HG03521 (cell line): ENCODE measurements around the gene MAML3.

Experiments
- ATAC-seq: cut with Tn5 transposase; IDR thresholded peaks from one replicate; pipeline ENCODE4 v1.9.1; 2021; ENCODE audit warnings: mild to moderate bottlenecking, moderate library complexity; ENCODE audit not compliant: unreplicated experiment

MAML3 gene

GRCh38 chr4:140080883-140081282 lies 73.1 kb downstream of the MAML3 start:
- no peak for ATAC-seq

- ATAC-seq, result no peak
Measured at GRCh38 chr4:140078366-140078765, 75.6 kb downstream of the MAML3 start.

- no peak for ATAC-seq
Measured at GRCh38 chr4:140076307-140076706, 77.7 kb downstream of the MAML3 start.

- peak; percentile 79 for ATAC-seq
Measured at GRCh38 chr4:140071806-140072205, 82.2 kb downstream of the MAML3 start.

GRCh38 chr4:140070973-140071372 lies 83.0 kb downstream of the MAML3 start:
- no peak for ATAC-seq

- ATAC-seq, result no peak
Measured at GRCh38 chr4:140070366-140070765, 83.6 kb downstream of the MAML3 start.

GRCh38 chr4:140069066-140069465 lies 84.9 kb downstream of the MAML3 start:
- ATAC-seq, result no peak

- ATAC-seq, result no peak
Measured at GRCh38 chr4:140068271-140068670, 85.7 kb downstream of the MAML3 start.

GRCh38 chr4:140066031-140066930 lies 87.7 kb downstream of the MAML3 start:
- ATAC-seq, result no peak

- ATAC-seq, result no peak
Measured at GRCh38 chr4:140065393-140065792, 88.6 kb downstream of the MAML3 start.

- no peak for ATAC-seq
Measured at GRCh38 chr4:140061659-140062289, 92.2 kb downstream of the MAML3 start.

GRCh38 chr4:140061194-140061593 lies 92.8 kb downstream of the MAML3 start:
- ATAC-seq, result no peak

- no peak for ATAC-seq
Measured at GRCh38 chr4:140059159-140059558, 94.8 kb downstream of the MAML3 start.

- ATAC-seq, result no peak
Measured at GRCh38 chr4:140057701-140058100, 96.3 kb downstream of the MAML3 start.

GRCh38 chr4:140056015-140056414 lies 98.0 kb downstream of the MAML3 start:
- ATAC-seq, result no peak

- ATAC-seq, result no peak
Measured at GRCh38 chr4:140054861-140055260, 99.1 kb downstream of the MAML3 start.

- ATAC-seq, result no peak
Measured at GRCh38 chr4:140053185-140053584, 100.8 kb downstream of the MAML3 start.

- no peak for ATAC-seq
Measured at GRCh38 chr4:140052050-140052449, 101.9 kb downstream of the MAML3 start.

- ATAC-seq, result no peak
Measured at GRCh38 chr4:140049849-140050637, 103.9 kb downstream of the MAML3 start.

- ATAC-seq, result no peak
Measured at GRCh38 chr4:140049024-140049848, 104.7 kb downstream of the MAML3 start.
